OCI-LY1 (cell line): ENCODE results near the gene SLC6A3.

Experiments
- H2AFZ ChIP-seq: fragments of 200-600 bp; sonication (generic), shearing (Covaris generic); 2 replicates; pipeline ENCODE4 v1.6.0; 2014; ENCODE audit warnings: antibody characterized with exemption, mild to moderate bottlenecking, low read length
- H3F3A ChIP-seq: fragments of 200-600 bp; sonication (generic), shearing (Covaris generic); 2 replicates; pipeline ENCODE4 v1.6.0; 2014; ENCODE audit warnings: mild to moderate bottlenecking, antibody characterized with exemption, low read length, moderate library complexity; ENCODE audit not compliant: insufficient read depth
- H3K27ac ChIP-seq: fragments of 200-600 bp; sonication (generic); 2 replicates; pipeline ENCODE4 v1.5.1; 2014; ENCODE audit warnings: low read length, mixed run types, mild to moderate bottlenecking, low read depth; ENCODE audit not compliant: poor library complexity, severe bottlenecking
- H3K27me3 ChIP-seq: fragments of 200-600 bp; sonication (generic); 2 replicates; pipeline ENCODE4 v1.6.0; 2014; ENCODE audit warnings: antibody characterized with exemption, mild to moderate bottlenecking, low read length, moderate library complexity; ENCODE audit not compliant: insufficient read depth
- H3K36me3 ChIP-seq: fragments of 200-600 bp; sonication (generic); 2 replicates; pipeline ENCODE4 v1.6.1; 2014; ENCODE audit warnings: mild to moderate bottlenecking, antibody characterized with exemption, low read length, moderate library complexity, mixed read lengths; ENCODE audit not compliant: insufficient read depth
- H3K4me1 ChIP-seq: fragments of 200-600 bp; sonication (generic); 2 replicates; pipeline ENCODE4 v1.5.1; 2014; ENCODE audit warnings: mild to moderate bottlenecking, low read length, moderate library complexity; ENCODE audit not compliant: insufficient read depth, severe bottlenecking
- H3K4me2 ChIP-seq: fragments of 200-600 bp; sonication (generic), shearing (Covaris generic); 2 replicates; pipeline ENCODE4 v1.6.1; 2014; ENCODE audit warnings: low read length
- H3K4me3 ChIP-seq: fragments of 200-600 bp; sonication (generic); 2 replicates; pipeline ENCODE4 v1.5.1; 2014; ENCODE audit warnings: low read length, low read depth, mild to moderate bottlenecking, mixed read lengths; ENCODE audit not compliant: poor library complexity, severe bottlenecking
- H3K79me2 ChIP-seq: fragments of 200-600 bp; shearing (Covaris generic); 2 replicates; pipeline ENCODE4 v1.6.1; 2016; ENCODE audit warnings: mixed run types, low read length, mixed read lengths; ENCODE audit not compliant: insufficient read depth
- H3K9ac ChIP-seq: fragments of 200-600 bp; sonication (generic), shearing (Covaris generic); 2 replicates; pipeline ENCODE4 v1.6.1; 2014; ENCODE audit warnings: mild to moderate bottlenecking, low read length, mixed read lengths
- H3K9me2 ChIP-seq: fragments of 200-600 bp; sonication (generic), shearing (Covaris generic); 2 replicates; pipeline ENCODE4 v1.6.1; 2014; ENCODE audit warnings: low read depth, mild to moderate bottlenecking, low read length, mixed read lengths
- H3K9me3 ChIP-seq: fragments of 200-600 bp; shearing (Covaris generic); 2 replicates; pipeline ENCODE4 v1.6.1; 2014; ENCODE audit warnings: low read length, mixed read lengths
- H4K20me1 ChIP-seq: fragments of 200-600 bp; sonication (generic), shearing (Covaris generic); 2 replicates; pipeline ENCODE4 v1.6.0; 2016; ENCODE audit warnings: mild to moderate bottlenecking, low read length; ENCODE audit not compliant: insufficient read depth
- EZH2 ChIP-seq: fragments of 200-600 bp; sonication (generic), shearing (Covaris generic); IDR thresholded peaks from 2 replicates; pipeline ENCODE4 v1.8.0; 2017; ENCODE audit warnings: borderline replicate concordance, mixed run types, mild to moderate bottlenecking, antibody characterized with exemption, low read length, moderate library complexity, mixed read lengths
- TF ChIP-seq, protein P1 (sequence below): fragments of 200-600 bp; sonication (generic), shearing (Covaris generic); IDR thresholded peaks from 2 replicates; pipeline ENCODE4 v1.5.1; 2017; ENCODE audit warnings: mild to moderate bottlenecking, antibody characterized with exemption, low read length, moderate library complexity, mixed read lengths

Gene SLC6A3

DNA sequence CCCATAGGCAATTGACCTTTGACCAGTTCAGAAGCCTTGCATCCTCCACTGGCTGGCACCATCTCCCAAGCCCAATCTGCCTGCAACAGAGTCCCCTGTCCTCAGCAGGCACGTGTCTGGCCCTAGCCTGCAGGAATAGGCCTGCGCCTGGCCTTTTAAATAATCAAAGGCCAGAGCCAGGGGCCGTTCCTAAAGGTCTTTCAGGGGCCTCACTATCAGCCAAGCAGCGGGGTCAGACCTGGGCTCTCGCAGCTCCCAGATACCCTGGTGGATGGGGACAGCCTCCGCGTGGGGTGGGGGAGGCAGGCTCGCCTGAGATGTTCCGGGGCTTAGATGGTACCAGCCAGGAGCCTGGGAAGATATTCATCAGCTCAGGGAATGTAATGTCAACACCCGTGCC is 32.6 kb downstream of the SLC6A3 start:
- no peak overlapping the region for H3K4me3 ChIP-seq
- H3K27me3 ChIP-seq: no peaks in the 10 kb centered on the region
- H4K20me1 ChIP-seq: no peaks in the 10 kb centered on the region
- no peak for TF ChIP-seq EZH2
- TF ChIP-seq, protein P1, sequence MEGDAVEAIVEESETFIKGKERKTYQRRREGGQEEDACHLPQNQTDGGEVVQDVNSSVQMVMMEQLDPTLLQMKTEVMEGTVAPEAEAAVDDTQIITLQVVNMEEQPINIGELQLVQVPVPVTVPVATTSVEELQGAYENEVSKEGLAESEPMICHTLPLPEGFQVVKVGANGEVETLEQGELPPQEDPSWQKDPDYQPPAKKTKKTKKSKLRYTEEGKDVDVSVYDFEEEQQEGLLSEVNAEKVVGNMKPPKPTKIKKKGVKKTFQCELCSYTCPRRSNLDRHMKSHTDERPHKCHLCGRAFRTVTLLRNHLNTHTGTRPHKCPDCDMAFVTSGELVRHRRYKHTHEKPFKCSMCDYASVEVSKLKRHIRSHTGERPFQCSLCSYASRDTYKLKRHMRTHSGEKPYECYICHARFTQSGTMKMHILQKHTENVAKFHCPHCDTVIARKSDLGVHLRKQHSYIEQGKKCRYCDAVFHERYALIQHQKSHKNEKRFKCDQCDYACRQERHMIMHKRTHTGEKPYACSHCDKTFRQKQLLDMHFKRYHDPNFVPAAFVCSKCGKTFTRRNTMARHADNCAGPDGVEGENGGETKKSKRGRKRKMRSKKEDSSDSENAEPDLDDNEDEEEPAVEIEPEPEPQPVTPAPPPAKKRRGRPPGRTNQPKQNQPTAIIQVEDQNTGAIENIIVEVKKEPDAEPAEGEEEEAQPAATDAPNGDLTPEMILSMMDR: no peak
- no peak overlapping the region for H3K4me2 ChIP-seq
- no peaks in the 10 kb centered on the region for H3K4me1 ChIP-seq
- H3K9me3 ChIP-seq: no peaks in the 10 kb centered on the region
- H3K36me3 ChIP-seq: no peaks in the 10 kb centered on the region
- no peaks in the 10 kb centered on the region for H3K9me2 ChIP-seq
- no peaks in the 10 kb centered on the region for H3K79me2 ChIP-seq
- H3F3A ChIP-seq: no peaks in the 10 kb centered on the region
- no peak overlapping the region for H2AFZ ChIP-seq
- H3K27ac ChIP-seq: no peak overlapping the region
- no peak overlapping the region for H3K9ac ChIP-seq

DNA sequence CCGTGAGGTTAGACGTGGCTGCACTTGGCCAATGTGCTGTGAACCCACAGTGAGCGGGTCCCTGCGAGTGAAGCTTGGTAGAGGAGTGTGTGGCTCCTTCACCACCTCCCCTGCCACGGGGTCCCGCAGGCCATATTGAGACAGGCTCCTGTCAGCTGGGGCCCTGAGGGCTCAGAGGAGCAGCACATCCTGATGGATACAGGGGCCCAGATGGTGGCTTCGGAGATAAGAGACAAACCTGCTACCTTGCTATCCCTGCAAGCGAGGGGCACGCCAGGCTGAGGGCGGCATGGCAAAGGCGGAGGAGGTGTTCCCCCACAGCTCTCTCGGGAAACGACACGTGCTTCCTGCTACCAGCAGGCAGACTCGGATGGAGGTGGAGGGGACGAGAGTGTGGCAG is 33.1 kb downstream of the SLC6A3 start:
- no peak overlapping the region for H3K27ac ChIP-seq
- H3K79me2 ChIP-seq: no peaks in the 10 kb centered on the region
- H3K27me3 ChIP-seq: no peaks in the 10 kb centered on the region

DNA sequence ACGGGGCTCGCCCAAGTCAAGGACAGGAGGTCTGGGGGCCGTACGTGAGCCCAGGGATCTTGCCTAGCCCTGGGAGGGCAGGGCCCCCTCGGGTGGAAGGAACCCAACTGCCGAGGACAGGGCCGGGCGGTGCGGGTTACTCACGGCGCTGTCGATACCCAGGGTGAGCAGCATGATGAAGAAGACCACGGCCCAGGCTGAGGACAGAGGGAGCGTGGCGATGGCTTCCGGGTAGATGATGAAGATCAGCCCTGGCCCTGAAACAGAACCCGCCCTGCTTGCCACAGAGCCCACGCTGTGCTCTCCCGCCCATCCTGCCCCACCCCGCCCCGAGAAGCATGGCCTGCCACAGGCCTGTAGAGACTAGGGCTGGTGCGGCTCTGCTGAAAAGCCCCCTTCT is 34.1 kb downstream of the SLC6A3 start:
- TF ChIP-seq, protein P1: no peak
- TF ChIP-seq EZH2: no peak
- Histone ChIP-seq H3K9ac (no peak overlapping the region), H3K9me3 (no peaks in the 10 kb centered on the region), H3K27me3 (no peaks in the 10 kb centered on the region; the same call in 1 of the 2 replicates), H3K4me3 (no peak overlapping the region), H3K4me1 (no peaks in the 10 kb centered on the region), H3K79me2 (no peaks in the 10 kb centered on the region), H3F3A (no peaks in the 10 kb centered on the region), H3K9me2 (no peaks in the 10 kb centered on the region), H3K4me2 (no peak overlapping the region), H3K27ac (no peak overlapping the region), H4K20me1 (no peaks in the 10 kb centered on the region), H2AFZ (no peak overlapping the region), H3K36me3 (no peaks in the 10 kb centered on the region)

More for the DNA sequence above, 33.1 kb downstream of the SLC6A3 start:
- H3K36me3 ChIP-seq: no peaks in the 10 kb centered on the region
- H3K9me2 ChIP-seq: no peaks in the 10 kb centered on the region
- TF ChIP-seq EZH2: no peak
- TF ChIP-seq, protein P1: no peak
- H3K4me1 ChIP-seq: no peaks in the 10 kb centered on the region
- no peak overlapping the region for H3K4me3 ChIP-seq
- H3K4me2 ChIP-seq: no peak overlapping the region
- H2AFZ ChIP-seq: no peak overlapping the region
- no peak overlapping the region for H3K9ac ChIP-seq
- no peaks in the 10 kb centered on the region for H4K20me1 ChIP-seq
- H3K9me3 ChIP-seq: no peaks in the 10 kb centered on the region
- H3F3A ChIP-seq: no peaks in the 10 kb centered on the region
